ELR (cell line): ENCODE measurements around the gene PNRC1.
"Not testable (repeated sequence)": the region's sequence is repeated elsewhere in the genome, so short reads cannot be mapped to it uniquely, and the experiment has no call there.

ENCODE experiments used
- DNase-seq: peaks from one replicate; pipeline ENCODE4 v3.0.0-alpha.2; 2015; ENCODE audit warnings: low read depth

Gene PNRC1

DNA sequence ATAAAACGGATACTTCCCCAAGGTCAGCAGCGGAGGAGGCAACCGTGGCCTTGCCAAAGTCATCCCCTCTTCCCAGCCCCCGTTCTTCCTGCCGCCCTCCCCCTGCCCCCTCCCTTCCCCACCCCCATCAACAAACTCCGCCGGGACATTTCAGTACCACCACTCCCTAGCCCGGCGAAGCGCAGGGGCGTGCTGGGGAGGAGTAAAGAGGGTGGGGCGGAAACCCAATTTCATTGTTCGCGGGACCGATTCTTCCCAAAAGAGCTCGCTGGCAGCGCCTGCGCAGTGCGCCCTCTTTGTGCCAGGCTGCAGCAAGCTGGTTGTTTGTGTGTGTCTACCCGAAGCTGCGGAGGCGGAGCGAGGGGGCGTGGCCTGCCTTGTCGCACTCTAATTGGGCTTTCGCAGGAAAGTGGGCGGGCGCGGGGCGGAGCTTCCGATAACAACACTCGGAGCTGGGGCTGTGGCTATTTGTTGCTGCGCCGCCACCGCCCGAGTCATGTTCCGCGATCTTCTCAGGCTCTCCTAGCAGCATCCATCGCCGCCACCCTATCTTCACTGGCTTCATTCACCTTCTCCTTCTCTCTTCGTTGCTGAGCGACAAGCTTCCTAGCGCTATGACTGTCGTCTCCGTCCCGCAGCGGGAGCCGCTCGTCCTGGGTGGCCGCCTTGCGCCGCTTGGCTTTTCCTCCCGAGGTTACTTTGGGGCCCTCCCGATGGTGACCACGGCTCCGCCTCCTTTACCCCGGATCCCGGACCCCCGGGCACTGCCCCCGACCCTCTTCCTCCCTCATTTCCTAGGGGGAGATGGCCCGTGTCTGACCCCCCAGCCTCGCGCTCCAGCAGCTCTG lies at the start of gene PNRC1:
PNRC1 (plus strand) TSS at position 471 of the 848 bp plus-strand sequence; CDS start at position 615, 144 bp downstream.
- DNase-seq = peak; percentile 98

DNA sequence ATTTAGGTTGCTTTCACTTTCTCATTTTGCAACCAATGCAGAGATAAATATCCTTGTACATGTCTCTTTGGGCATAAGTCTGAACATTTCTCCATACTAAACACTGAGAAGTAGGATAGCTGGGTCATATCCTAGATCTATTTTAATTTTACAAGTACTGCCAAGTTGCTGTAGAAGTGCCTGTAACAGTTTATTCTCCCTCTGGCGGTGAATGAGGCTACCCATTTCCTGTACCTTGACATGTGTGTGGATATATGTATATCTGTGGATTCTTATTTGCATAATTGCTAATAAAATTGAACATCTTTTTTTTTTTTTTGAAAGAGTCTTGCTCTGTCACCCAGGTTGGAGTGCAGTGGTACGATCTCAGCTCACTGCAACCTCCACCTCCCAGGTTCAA lies 48.0 kb upstream of the PNRC1 start:
- no peak for DNase-seq

DNA sequence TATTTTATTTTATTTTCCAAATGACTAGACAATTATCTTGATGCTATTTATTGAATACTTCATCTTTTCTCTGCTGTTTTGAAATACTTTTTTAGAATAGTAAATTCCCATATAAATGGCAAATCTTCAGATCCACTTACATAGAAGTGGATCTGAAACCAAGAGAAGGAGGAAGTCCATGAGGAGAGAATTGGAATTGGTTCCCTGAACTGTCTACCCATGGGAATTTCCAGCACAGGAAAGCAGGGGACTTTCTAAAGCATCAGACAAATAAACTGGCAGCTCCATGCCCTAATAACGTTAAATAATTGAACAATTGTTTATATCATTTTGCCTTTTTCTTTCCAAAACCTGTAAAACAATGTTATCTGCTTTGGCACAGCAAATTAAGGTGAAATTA lies 47.1 kb upstream of the PNRC1 start:
- no peak for DNase-seq

DNA sequence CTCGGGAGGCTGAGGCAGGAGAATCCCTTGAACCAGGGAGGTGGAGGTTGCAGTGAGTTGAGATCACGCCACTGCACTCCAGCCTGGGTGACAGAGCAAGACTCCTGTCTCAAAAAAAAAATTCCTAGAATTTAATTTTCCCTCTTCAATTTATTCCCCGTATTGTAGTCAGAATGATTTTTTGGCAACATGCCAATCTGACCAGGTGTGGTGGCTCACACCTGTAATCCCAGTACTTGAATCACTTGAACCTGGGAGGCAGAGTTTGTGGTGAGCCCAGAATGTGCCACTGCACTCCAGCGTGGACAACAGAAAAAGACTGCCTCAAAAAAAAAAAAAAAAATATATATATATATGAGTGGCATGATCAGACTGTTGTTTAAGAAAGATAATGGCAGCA lies 46.4 kb upstream of the PNRC1 start:
- not testable (repeated sequence) for DNase-seq

DNA sequence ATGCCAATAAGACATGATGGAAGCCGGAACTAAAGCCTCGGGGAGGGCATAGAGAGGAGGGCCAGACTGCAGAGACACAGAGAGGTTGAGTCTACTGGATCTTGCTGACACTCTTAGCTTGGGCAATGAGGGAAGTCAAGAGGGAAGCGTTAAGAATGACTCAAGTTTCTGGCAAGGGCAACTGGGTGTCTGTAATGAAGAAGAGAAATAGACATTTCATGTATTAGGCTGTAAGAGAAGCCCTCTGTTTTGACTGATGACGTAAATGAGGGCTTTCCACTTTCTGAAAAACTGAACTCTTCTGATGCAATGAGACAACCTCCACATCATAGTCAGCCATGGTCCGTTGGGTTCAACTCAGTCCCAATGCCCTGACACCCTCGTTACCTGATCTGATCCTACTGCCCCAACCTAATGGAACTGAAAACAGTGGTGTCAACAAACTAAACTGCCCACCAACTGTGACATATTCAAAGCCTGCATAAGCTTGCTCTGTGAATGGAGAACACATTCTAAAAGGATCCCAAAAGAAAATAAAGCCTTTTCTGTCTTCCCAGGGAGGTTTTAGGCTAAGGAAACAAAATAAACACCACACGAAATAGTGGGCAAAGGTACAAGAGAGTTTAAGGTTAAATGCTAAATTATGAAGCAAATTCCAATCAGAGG lies 45.8 kb upstream of the PNRC1 start:
- DNase-seq = peak; percentile 56

DNA sequence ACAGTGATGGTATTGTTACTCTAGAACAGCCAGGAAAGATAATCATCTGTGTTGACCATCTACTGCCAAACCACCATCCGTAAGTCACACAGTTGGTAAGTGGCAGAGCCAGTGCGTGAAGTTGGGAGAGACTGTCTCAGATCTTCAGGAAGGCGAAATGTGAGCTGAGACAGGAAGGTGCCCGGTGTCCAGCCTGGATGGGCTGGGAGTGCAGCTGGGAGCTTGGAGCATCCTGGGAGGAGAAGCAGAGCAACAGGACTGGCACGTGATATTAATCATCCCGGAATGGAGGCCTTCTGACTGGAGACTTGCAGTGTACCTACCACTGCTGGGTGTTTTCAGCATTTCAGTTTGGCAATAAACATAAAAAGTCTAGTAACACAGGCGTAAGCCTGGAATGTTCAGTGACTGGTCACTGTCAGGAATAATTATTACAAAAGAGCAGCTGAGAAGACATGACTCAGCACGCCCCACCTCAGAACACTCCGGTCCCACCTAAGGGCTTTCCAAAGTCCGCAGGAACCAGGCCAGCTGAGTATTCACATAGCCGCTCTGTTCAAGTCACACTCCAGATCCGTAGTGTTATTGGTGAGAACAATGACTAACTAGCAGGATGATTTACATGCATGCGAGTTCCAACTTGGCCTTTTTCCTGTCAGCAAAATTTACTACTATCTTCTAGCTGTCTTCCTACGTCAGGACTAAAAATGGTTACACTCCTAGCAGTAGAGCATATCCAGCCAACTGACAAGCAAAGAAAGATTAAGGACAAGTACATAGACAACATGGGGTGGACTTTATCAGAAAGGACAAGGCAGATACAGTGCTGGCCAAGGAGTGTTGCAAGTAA lies 45.1 kb upstream of the PNRC1 start:
- peak; percentile 92 for DNase-seq

DNA sequence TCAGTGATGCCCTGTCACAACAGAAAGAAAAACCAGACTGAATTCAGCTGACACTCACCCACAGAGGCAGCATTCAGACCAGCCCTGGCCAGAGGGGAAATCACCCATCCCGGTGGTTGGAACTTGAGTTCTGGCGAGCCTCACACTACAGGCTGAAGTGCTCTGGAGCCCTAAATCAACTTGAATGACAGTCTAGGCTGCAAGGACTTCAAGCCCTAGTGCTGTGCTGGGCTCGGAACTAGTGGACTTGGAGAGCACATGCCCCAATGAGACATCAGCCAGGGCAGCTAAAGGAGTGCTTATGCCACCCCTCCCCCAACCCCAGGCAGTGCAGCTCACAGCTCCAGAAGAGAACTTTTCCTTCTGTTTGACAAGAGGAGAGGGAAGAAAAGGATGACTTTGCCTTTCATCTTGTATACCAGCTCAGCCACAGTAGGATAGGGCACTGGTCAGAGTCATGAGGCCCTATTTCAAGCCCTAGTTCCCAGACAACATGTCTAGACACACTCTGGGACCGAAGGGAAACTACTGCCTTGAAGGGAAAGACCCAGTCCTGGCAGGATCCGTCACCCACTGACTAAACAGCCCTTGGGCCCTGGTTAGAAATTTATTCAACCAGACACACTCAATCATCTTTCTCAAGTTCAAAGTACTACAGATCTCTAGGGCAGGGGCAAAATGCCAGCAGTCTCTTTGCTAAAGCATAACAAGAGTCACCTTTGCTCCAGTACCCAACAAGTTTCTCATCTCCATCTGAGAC lies 43.2 kb upstream of the PNRC1 start:
- DNase-seq = no peak

DNA sequence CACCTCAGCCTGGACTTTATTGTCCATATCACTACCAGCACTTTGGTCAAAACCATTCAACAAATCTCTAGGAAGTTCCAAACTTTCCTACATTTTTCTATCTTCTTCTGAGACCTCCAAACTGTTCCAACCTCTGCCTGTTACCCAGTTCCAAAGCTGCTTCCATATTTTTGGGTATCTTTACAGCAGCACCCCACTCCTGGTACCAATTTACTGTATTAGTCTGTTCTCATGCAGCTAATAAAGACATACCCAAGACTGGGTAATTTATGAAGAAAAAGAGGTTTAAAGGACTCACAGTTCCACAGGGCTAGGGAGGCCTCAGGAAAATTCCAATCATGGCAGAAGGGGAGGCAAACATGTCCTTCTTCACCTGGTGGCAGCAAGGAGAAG lies 42.7 kb upstream of the PNRC1 start:
- DNase-seq = not testable (repeated sequence)

DNA sequence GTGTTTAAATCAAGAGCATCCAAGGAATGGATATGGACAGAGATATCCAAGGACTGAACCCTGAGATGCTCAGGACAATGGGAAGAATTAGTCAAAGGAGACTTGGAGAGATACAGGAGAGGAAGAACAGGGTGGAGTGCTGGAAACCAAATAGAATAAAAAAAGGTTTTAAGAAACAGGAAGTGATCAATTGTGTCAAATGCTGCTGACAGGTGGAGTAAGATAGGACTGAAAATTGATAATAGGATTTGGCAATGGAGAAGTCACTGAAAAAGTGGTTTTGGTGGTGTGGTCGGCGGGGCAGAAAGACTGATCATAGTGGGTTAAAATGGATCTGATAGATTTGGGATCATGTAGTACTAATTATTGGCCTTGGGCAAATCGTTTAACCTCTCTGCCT lies 37.9 kb upstream of the PNRC1 start:
- no peak for DNase-seq

DNA sequence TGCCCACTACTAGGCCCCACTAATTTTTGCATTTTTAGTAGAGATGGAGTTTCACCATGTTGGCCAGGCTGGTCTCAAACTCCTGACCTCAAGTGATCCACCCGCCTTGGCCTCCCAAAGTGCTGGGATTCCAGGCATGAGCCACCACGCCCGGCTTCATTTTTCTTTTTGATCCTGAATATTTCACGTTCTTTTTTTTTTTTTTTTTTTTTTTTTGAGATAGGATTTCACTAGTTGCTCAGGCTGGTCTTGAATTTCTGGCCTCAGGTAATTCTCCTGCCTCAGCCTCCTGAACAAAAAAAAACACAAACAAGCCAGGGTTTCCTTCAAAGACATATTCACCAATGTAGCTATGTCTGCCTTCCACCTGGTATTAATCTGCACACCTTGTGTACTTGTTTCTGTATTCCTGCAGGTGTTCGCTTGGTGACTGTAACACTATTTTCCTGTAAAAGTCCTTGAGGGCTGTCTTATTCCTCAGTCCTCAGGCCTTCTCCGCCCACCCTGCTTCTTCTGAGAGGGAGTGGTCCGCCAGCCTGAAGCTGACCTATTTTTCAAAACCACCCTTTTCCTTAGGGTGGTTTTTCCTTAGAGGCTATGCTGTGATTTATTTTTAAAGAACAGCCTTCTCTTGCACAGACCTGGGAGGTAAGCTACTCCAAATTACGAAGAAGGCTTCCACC lies 36.1 kb upstream of the PNRC1 start:
- DNase-seq = no peak

DNA sequence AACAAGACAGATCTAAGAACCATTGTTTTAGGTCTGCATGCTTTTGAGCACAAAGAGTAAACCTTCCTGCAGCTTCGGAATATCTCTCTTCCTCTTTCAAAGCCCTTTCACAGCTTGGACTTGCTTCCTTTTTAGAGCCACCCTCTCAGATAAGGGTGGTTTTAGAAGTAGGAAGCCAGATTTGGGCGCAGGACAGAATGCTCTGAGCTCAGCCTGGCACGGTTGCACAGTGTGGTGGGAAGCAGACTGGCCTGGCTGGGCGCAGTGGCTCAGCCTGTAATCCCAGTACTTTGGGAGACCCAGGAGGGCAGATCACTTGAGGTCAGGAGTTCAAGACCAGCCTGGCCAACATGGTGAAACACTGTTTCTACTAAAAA lies 35.6 kb upstream of the PNRC1 start:
- DNase-seq = no peak

DNA sequence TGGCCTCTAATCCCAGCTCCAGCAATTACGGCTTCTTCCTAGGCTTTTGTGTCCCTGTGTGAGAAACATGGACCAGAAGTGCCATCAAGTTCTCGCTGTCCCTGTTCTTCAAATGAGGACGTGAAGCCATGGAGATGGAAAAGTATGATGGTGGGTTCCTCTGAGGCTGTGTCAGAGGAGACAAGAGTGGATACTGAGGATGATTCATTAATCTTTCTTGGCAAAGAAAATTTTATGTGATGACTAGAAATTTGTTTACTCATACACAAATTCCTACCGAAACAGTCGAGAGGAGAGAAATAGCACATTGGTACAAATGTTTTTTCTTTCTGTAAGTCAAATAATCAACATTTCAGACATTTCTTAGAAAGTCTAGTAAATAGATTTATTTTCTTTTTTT lies 35.0 kb upstream of the PNRC1 start:
- DNase-seq = peak; percentile 76

DNA sequence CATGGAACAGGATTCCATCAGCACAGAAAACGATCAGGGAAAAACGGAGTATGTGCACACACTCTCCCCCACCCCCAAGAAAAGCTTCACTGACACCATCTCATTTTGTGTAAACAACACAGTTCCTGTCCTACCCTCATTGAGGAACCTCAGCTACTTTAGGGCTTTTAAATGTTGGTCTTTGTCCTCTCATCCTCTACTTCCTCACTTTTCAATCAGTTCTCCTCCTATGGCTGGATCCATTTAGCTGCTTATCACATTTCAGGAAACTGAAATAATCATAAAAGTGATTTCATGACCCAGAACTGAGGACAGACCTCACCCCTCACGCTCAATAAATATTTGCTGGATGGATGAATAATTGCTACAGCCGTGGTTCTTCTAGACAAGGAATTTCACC lies 33.1 kb upstream of the PNRC1 start:
- DNase-seq = no peak

DNA sequence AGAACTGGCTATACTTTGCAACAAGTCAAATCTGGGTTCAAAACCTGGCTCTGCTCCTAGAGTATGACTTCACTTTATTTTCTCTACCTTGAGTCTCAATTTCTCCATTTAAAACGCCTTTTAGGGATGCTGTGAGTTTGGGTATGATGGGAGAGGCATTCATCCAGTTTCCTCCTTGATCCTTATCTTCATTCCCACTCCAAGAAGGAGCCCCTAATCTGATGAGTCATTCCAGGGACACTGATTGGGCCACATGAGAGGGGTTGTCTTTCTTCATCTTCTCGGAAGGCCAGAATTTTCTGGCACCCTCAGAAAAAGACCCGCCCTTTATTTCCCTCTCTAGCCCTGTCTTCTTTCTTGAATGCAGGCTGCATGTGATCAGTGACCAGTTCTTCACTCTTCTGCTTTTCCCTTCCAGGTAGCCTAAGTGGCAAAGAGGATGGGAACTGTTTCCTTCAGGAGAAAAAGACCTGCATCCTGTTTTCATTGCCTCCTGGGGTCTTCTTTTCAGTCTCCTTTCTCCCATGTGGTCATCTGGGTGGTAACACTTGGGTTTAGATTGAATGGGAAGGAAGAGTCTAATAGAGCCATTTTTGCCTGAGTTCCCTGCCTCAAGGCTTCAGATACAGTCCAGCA lies 32.1 kb upstream of the PNRC1 start:
- no peak for DNase-seq

DNA sequence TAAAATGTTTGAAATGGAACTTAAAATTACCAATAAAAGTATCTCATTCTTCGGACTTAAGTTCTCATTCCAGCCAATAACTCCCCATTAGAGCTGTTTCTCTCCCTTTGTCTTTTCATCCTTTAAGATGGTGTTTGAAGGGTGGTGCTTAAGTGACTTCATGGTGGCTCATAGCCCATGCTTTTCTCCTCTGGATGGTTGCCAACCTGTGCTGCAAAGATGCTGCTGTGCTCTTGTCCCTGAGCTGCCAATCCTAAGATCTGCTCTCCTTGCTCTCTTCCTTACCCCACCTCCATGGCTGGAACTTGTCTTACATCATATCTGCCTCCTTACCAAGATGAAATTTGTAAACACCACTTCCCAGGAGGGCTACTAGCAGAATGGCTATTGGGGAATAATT lies 31.6 kb upstream of the PNRC1 start:
- peak; percentile 64 for DNase-seq

DNA sequence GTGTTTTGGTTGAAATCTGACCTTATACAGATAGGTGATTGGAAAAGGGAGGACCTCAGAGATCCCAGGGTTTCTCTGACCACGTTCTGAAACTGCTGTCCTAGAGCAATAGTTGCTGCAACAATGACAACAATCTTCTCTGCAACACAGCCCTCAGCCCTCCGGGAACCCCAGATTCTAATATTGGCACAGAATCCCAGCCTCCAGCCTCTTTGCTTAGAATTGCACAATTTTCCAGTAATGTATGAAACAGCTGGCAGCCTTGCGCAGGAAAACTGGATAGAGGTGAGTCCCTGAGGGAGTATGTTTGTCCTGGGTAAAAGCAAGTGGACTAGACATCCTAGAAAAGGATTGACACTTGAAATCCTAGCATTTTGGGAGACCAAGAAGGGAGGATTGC lies 30.4 kb upstream of the PNRC1 start:
- no peak for DNase-seq

DNA sequence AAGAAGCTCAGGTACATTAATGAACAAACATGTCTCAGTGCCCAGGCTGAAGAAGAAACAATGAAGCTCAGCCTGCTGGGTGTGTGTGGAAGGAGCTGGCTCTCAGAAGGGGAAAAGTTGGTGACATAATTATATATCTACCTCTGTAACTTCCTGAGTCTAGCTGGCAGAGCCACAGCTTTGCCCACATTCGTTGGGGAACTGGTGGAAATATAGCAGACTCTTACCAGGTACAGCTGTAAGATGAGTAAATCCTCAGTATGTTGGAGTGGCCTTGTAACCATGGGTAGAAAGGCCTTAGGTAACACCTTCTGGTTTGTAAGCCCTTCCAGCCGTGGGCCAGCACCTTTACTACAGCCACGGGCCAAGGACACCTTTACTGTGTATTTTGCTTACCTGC lies 29.9 kb upstream of the PNRC1 start:
- DNase-seq = no peak

DNA sequence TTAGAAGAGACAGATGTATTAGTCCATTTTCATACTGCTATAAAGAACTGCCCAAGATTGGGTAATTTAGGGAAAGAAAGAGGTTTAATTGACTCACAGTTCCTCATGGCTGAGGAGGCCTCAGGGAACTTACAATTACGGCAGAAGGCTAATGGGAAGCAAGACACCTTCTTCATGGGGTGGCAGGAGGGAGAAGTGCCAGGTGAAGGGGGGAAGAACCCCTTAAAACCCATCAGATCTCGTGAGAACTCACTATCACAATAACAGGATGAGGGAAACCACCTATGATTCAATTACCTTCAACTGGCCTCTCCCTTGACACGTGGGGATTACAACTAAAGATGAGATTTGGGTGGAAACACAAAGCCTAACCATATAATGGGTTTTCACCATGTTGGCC lies 28.9 kb upstream of the PNRC1 start:
- DNase-seq = no peak

DNA sequence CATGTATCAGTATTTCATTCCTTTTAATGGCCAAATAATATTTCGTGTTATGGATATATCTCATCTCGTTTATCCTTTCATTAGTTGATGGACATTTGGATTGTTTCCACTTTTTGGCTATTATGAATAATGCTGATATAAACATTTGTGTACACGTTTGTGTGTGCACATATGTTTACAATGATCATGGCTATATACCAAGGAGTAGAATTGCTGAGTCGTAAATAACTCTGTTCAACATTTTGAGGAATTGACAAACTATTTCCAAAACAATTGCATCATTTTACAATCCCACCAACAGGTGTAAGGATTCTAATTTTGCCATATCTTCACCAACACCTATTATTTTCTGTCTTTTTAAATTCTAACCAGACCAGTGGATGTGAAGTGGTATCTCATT lies 26.3 kb upstream of the PNRC1 start:
- no peak for DNase-seq

DNA sequence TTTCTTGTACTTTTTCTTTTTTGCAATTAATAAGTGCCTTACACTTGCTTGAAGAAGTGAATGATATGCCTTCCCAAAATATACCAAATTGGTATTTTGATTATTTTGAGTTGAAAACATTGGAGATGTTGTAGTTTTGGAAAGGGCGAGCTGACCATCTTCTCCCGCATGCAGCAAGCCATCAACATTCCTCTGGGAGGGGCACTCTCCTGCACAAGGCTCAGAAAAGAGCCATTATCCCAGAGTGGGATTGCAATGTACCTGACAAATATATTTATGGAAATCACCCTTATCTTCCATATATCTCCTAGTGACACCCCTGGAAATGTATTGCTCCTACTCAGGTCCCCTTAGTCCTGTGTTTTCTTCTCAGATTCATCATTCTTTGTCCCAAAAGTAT lies 22.8 kb upstream of the PNRC1 start:
- no peak for DNase-seq

DNA sequence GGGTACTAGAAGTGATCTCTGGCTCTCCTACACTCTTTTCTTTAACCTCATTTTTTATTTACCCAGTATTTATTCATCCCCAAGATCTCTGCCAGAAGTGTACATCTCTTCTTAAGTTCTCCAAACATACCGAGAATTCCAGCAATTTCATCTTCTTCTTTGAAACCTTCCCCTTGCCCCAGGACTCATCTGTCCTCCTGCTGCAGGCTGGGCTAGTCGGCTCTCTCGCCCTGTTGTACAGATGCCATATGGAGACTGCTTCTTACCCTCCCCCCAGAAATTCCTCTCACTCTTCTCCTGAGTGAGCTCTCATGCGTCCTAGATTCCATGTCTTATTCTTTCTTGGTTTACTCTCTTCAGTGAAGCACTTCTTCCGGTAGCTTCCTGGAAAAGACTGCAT lies 21.9 kb upstream of the PNRC1 start:
- DNase-seq = no peak
